Caco-2 (cell line): Measurements from ENCODE around the gene UGT1A4. TPM values are rescaled to one million over a fixed set of nuclear protein-coding genes. Genes with fewer than 3 reads are reported as not detected.

Source experiments
- BruUV-seq: library from RNA; stranded (reverse); fragments of 400-500 nt; replicated peaks from 2 replicates; lab custom pipeline; 2021; lab: Mats Ljungman, UMichigan
- CTCF ChIA-PET: fragments of 300-600 bp; sonication (Branson Sonifier 250); formaldehyde crosslinking; loops from one replicate; lab custom pipeline; 2022; ENCODE audit warnings: antibody characterized with exemption; lab: Charles Lee
- POLR2A ChIA-PET: fragments of 300-600 bp; sonication (Branson Sonifier 250); formaldehyde crosslinking; loops from one replicate; lab custom pipeline; 2022; ENCODE audit warnings: antibody characterized with exemption; lab: Charles Lee
- DNase-seq, 2 experiments: peaks; one replicate each; pipeline versions ENCODE4 v3.0.0 to v3.0.0-alpha.2; 2020 to 2022
- H3K27me3 ChIP-seq: replicated peaks from 2 replicates; pipeline ENCODE4 v1.6.0; 2011; ENCODE audit warnings: low read length; ENCODE audit not compliant: control insufficient read depth, insufficient read depth
- H3K36me3 ChIP-seq: 2 replicates; pipeline ENCODE4 v1.5.1; 2011; ENCODE audit warnings: low read length; ENCODE audit not compliant: control insufficient read depth, insufficient read depth
- H3K4me1 ChIP-seq: fragments of 250-450 bp; sonication (Bioruptor Pico); 2 replicates; pipeline ENCODE4 v1.5.1; 2020; ENCODE audit warnings: mild to moderate bottlenecking
- H3K4me3 ChIP-seq: 2 replicates; pipeline ENCODE4 v1.5.1; 2011; ENCODE audit warnings: low read depth, mild to moderate bottlenecking, control low read depth, low read length
- H3K9me3 ChIP-seq: fragments of 250-450 bp; sonication (Bioruptor Pico); 2 replicates; pipeline ENCODE4 v1.5.1; 2020; ENCODE audit warnings: mild to moderate bottlenecking, moderate library complexity
- H3K27ac Mint-ChIP-seq: one replicate; pipeline ENCODE4 v1.8.0; 2022; ENCODE audit warnings: mixed read lengths; ENCODE audit not compliant: unreplicated experiment
- H3K27me3 Mint-ChIP-seq: one replicate; pipeline ENCODE4 v1.8.0; 2022; ENCODE audit warnings: mixed read lengths; ENCODE audit not compliant: insufficient read depth, unreplicated experiment
- H3K36me3 Mint-ChIP-seq: one replicate; pipeline ENCODE4 v1.8.0; 2022; ENCODE audit warnings: mild to moderate bottlenecking, mixed read lengths; ENCODE audit not compliant: insufficient read depth, unreplicated experiment
- H3K4me1 Mint-ChIP-seq: one replicate; pipeline ENCODE4 v1.8.0; 2022; ENCODE audit warnings: low read depth, mixed read lengths; ENCODE audit not compliant: unreplicated experiment
- H3K4me3 Mint-ChIP-seq: one replicate; pipeline ENCODE4 v1.8.0; 2022; ENCODE audit warnings: mild to moderate bottlenecking, moderate library complexity, mixed read lengths; ENCODE audit not compliant: unreplicated experiment
- H3K9me3 Mint-ChIP-seq: one replicate; pipeline ENCODE4 v1.8.0; 2022; ENCODE audit warnings: mixed read lengths; ENCODE audit not compliant: unreplicated experiment
- intact Hi-C: fragments of 100-400 bp; cut with micrococcal nuclease; formaldehyde crosslinking; loops from one replicate; pipeline ENCODE4 v1.10.0; 2022; ENCODE audit not compliant: unreplicated experiment
- total RNA-seq: library from RNA; stranded (reverse); gene quantifications from 2 replicates; pipeline ENCODE4 v1.2.3, GENCODE V29; 2022
- TF ChIP-seq, protein P1 (sequence below), 2 experiments: fragments of 200-600 bp in 1 of 2; IDR thresholded peaks; 1 replicate in 1 of 2; 2 replicates in 1 of 2; pipeline versions ENCODE4 v1.5.1 to v1.8.0; 2011 to 2022; ENCODE audit warnings: antibody characterized with exemption in 1 of 2, control low read depth in 1 of 2, inconsistent platforms in 1 of 2, low read depth in 1 of 2, low read length in 1 of 2, mild to moderate bottlenecking in 1 of 2, moderate library complexity in 1 of 2; ENCODE audit not compliant: insufficient read depth in 1 of 2, severe bottlenecking in 1 of 2, unreplicated experiment in 1 of 2

UGT1A4 gene
- total RNA-seq, 1 experiment from 2014 or later: 0.79 TPM

GRCh38 chr2:233802132-233802815 lies 83.7 kb downstream of the UGT1A4 start:
- ChIA-PET POLR2A (no interaction called here), CTCF (no interaction called here)
- BruUV-seq: no TSS peak
- no peaks in the 10 kb centered on the region for H3K27me3 Mint-ChIP-seq
- no peaks in the 10 kb centered on the region for H3K9me3 ChIP-seq
- H3K27me3 ChIP-seq: no peaks in the 10 kb centered on the region
- no peak for DNase-seq
- no peaks in the 10 kb centered on the region for H3K36me3 Mint-ChIP-seq
- intact Hi-C loops: no loop called here
- no peak overlapping the region for H3K4me3 ChIP-seq
- H3K4me1 ChIP-seq: no peaks in the 10 kb centered on the region
- TF ChIP-seq, protein P1, sequence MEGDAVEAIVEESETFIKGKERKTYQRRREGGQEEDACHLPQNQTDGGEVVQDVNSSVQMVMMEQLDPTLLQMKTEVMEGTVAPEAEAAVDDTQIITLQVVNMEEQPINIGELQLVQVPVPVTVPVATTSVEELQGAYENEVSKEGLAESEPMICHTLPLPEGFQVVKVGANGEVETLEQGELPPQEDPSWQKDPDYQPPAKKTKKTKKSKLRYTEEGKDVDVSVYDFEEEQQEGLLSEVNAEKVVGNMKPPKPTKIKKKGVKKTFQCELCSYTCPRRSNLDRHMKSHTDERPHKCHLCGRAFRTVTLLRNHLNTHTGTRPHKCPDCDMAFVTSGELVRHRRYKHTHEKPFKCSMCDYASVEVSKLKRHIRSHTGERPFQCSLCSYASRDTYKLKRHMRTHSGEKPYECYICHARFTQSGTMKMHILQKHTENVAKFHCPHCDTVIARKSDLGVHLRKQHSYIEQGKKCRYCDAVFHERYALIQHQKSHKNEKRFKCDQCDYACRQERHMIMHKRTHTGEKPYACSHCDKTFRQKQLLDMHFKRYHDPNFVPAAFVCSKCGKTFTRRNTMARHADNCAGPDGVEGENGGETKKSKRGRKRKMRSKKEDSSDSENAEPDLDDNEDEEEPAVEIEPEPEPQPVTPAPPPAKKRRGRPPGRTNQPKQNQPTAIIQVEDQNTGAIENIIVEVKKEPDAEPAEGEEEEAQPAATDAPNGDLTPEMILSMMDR (IDR thresholded peaks at IDR 0.05; ENCODE audit: insufficient read depth in 1 of 2, low read depth in 1 of 2, low read length in 1 of 2, severe bottlenecking in 1 of 2, unreplicated experiment in 1 of 2): no peak
- no peak overlapping the region for H3K27ac Mint-ChIP-seq
- H3K4me1 Mint-ChIP-seq: no peaks in the 10 kb centered on the region
- no peaks in the 10 kb centered on the region for H3K9me3 Mint-ChIP-seq
- H3K4me3 Mint-ChIP-seq: no peak overlapping the region
- H3K36me3 ChIP-seq: no peaks in the 10 kb centered on the region

- ChIA-PET POLR2A (no interaction called here), CTCF (no interaction called here)
- H3K4me3 Mint-ChIP-seq: no peak overlapping the region
- H3K4me1 Mint-ChIP-seq: no peaks in the 10 kb centered on the region
- H3K27me3 ChIP-seq: no peaks in the 10 kb centered on the region
- H3K4me3 ChIP-seq: no peak overlapping the region
- H3K36me3 Mint-ChIP-seq: no peaks in the 10 kb centered on the region
- no peaks in the 10 kb centered on the region for H3K9me3 ChIP-seq
- H3K27ac Mint-ChIP-seq: no peak overlapping the region
- H3K36me3 ChIP-seq: no peaks in the 10 kb centered on the region
- no peaks in the 10 kb centered on the region for H3K9me3 Mint-ChIP-seq
- intact Hi-C loops: no loop called here
- no TSS peak for BruUV-seq
- TF ChIP-seq, protein P1 (IDR thresholded peaks at IDR 0.05; ENCODE audit: insufficient read depth in 1 of 2, low read depth in 1 of 2, low read length in 1 of 2, severe bottlenecking in 1 of 2, unreplicated experiment in 1 of 2): no peak
- H3K4me1 ChIP-seq: no peaks in the 10 kb centered on the region
- H3K27me3 Mint-ChIP-seq: no peaks in the 10 kb centered on the region
- no peak for DNase-seq
These were observed 84.9 kb downstream of the UGT1A4 start for GRCh38 chr2:233803292-233803911.

GRCh38 chr2:233803994-233804393 lies 85.5 kb downstream of the UGT1A4 start:
- TF ChIP-seq, protein P1 (IDR thresholded peaks at IDR 0.05; ENCODE audit: insufficient read depth in 1 of 2, low read depth in 1 of 2, low read length in 1 of 2, severe bottlenecking in 1 of 2, unreplicated experiment in 1 of 2): no peak
- no peak overlapping the region for H3K4me3 Mint-ChIP-seq
- H3K36me3 Mint-ChIP-seq: no peaks in the 10 kb centered on the region
- POLR2A ChIA-PET: no interaction called here
- H3K9me3 Mint-ChIP-seq: no peaks in the 10 kb centered on the region
- H3K27me3 Mint-ChIP-seq: no peaks in the 10 kb centered on the region
- Histone ChIP-seq H3K4me3 (no peak overlapping the region), H3K9me3 (no peaks in the 10 kb centered on the region), H3K27me3 (no peaks in the 10 kb centered on the region), H3K36me3 (no peaks in the 10 kb centered on the region), H3K4me1 (no peaks in the 10 kb centered on the region)
- intact Hi-C loops: loop anchor here (1.0 kb wide), 1 partner anchor 19 kb away; no protein-coding TSS in a partner anchor
- CTCF ChIA-PET: no interaction called here
- no TSS peak for BruUV-seq
- DNase-seq: no peak
- no peak overlapping the region for H3K27ac Mint-ChIP-seq
- no peaks in the 10 kb centered on the region for H3K4me1 Mint-ChIP-seq
